Measurements from ENCODE around the gene FGL2. TPM values are rescaled to one million over a fixed set of nuclear protein-coding genes. Genes with fewer than 3 reads are reported as not detected.
"Not testable (repeated sequence)": the region's sequence is repeated elsewhere in the genome, so short reads cannot be mapped to it uniquely, and the experiment has no call there.

The FGL2 gene
- total and polyA plus RNA-seq, 2 of the 4 experiments (the other 2 are of a cell fraction): 0.32 to 1.3 TPM

GRCh38 chr7:77157034-77157433 lies 42.6 kb downstream of the FGL2 start:
- H2BK120ac ChIP-seq (ENCODE audit: low read depth, low read length); H2BK15ac ChIP-seq (ENCODE audit: low read depth, low read length); H3K9me1 ChIP-seq (ENCODE audit: insufficient read depth, low read length); intact Hi-C loops (cut with micrococcal nuclease); in situ Hi-C loops (cut with MboI; ENCODE audit: low sequenced_read_pairs); POLR2A ChIA-PET (ENCODE audit: unreplicated experiment); H3K27me3 ChIP-seq (ENCODE audit: control insufficient read depth, insufficient read depth, low read length); H3K23ac ChIP-seq (ENCODE audit: low read depth, low read length); H3K9ac ChIP-seq (ENCODE audit: low read depth, low read length); H4K5ac ChIP-seq (ENCODE audit: low read depth, low read length); H2AFZ ChIP-seq (replicated peaks; ENCODE audit: low read length, poor library complexity); H3K18ac ChIP-seq (ENCODE audit: low read depth, low read length); DNase-seq; H4K8ac ChIP-seq (ENCODE audit: low read depth in 2 of 2, low read length in 2 of 2); H2BK20ac ChIP-seq (ENCODE audit: low read depth, low read length); H3K14ac ChIP-seq (replicated peaks; ENCODE audit: low read depth, low read length); H3K4me2 ChIP-seq (ENCODE audit: low read depth, low read length); H2AK9ac ChIP-seq (replicated peaks; ENCODE audit: low read depth, low read length, poor library complexity); H3K79me1 ChIP-seq (ENCODE audit: low read depth in 1 of 2, low read length in 2 of 2); H3K4me3 ChIP-seq (ENCODE audit: insufficient read depth, low read depth, low read length); CTCF ChIA-PET; H2BK5ac ChIP-seq (ENCODE audit: low read depth, low read length, poor library complexity, severe bottlenecking); H3K4ac ChIP-seq (ENCODE audit: low read depth, low read length); H3K36me3 ChIP-seq (ENCODE audit: control insufficient read depth, insufficient read depth, low read length); H4K20me1 ChIP-seq (ENCODE audit: insufficient read depth, low read length); H3K9me3 ChIP-seq (ENCODE audit: control insufficient read depth, insufficient read depth, low read length); H2AK5ac ChIP-seq (ENCODE audit: low read depth, low read length); H4K91ac ChIP-seq (ENCODE audit: insufficient read depth, low read depth, low read length); BruUV-seq (replicated peaks); H3K27ac ChIP-seq (ENCODE audit: insufficient read depth, low read length); dilution Hi-C loops (cut with HindIII; ENCODE audit: low sequenced_read_pairs, unreplicated experiment); H3K56ac ChIP-seq (ENCODE audit: extremely low read depth, insufficient read depth, low read length): not testable (repeated sequence)
- ATAC-seq (ENCODE audit: low read depth): peak; percentile 51
- H3K4me1 ChIP-seq (ENCODE audit: control insufficient read depth, insufficient read depth, low read length): peaks cover 10% of the 10 kb centered on the region
- WGBS, 2 experiments (ENCODE audit: extremely low coverage in 2 of 2, insufficient read length in 1 of 2): no CpG with 5 or more reads among the region's 1 CpG

GRCh38 chr7:77155601-77156377 lies 43.8 kb downstream of the FGL2 start:
- H4K20me1 ChIP-seq (ENCODE audit: insufficient read depth, low read length); H3K9ac ChIP-seq (ENCODE audit: low read depth, low read length); H3K9me3 ChIP-seq (ENCODE audit: control insufficient read depth, insufficient read depth, low read length); intact Hi-C loops (cut with micrococcal nuclease); H3K4me3 ChIP-seq (ENCODE audit: insufficient read depth, low read depth, low read length); BruUV-seq (replicated peaks); H3K9me1 ChIP-seq (ENCODE audit: insufficient read depth, low read length); H3K27me3 ChIP-seq (ENCODE audit: control insufficient read depth, insufficient read depth, low read length); H3K14ac ChIP-seq (replicated peaks; ENCODE audit: low read depth, low read length); dilution Hi-C loops (cut with HindIII; ENCODE audit: low sequenced_read_pairs, unreplicated experiment); in situ Hi-C loops (cut with MboI; ENCODE audit: low sequenced_read_pairs); POLR2A ChIA-PET (ENCODE audit: unreplicated experiment); H2AK9ac ChIP-seq (replicated peaks; ENCODE audit: low read depth, low read length, poor library complexity); H2AK5ac ChIP-seq (ENCODE audit: low read depth, low read length); H3K56ac ChIP-seq (ENCODE audit: extremely low read depth, insufficient read depth, low read length); CTCF ChIA-PET; H3K36me3 ChIP-seq (ENCODE audit: control insufficient read depth, insufficient read depth, low read length); H3K79me1 ChIP-seq (ENCODE audit: low read depth in 1 of 2, low read length in 2 of 2); H2AFZ ChIP-seq (replicated peaks; ENCODE audit: low read length, poor library complexity): not testable (repeated sequence)
- Histone ChIP-seq H2BK120ac (ENCODE audit: low read depth, low read length) (peak overlapping the region; percentile 72; the same call in 1 of the 2 replicates), H3K4me1 (ENCODE audit: control insufficient read depth, insufficient read depth, low read length) (peaks cover 10% of the 10 kb centered on the region), H3K23ac (ENCODE audit: low read depth, low read length) (peak overlapping the region; percentile 5; the same call in 1 of the 2 replicates), H2BK5ac (ENCODE audit: low read depth, low read length, poor library complexity, severe bottlenecking) (peak overlapping the region; percentile 46), H4K5ac (ENCODE audit: low read depth, low read length) (peak overlapping the region; percentile 63), H3K27ac (ENCODE audit: insufficient read depth, low read length) (peak overlapping the region; percentile 85; the same call in 1 of the 2 replicates), H2BK20ac (ENCODE audit: low read depth, low read length) (peak overlapping the region; percentile 8; the same call in 1 of the 2 replicates), H3K4ac (ENCODE audit: low read depth, low read length) (peak overlapping the region; percentile 69), H4K91ac (ENCODE audit: insufficient read depth, low read depth, low read length) (peak overlapping the region; percentile 26; the same call in 1 of the 2 replicates), H4K8ac (ENCODE audit: low read depth in 2 of 2, low read length in 2 of 2) (peak overlapping the region in 1 of 2 experiments; percentile 53; a peak in 1 of 4 replicates), H3K18ac (ENCODE audit: low read depth, low read length) (peak overlapping the region; percentile 61), H3K4me2 (ENCODE audit: low read depth, low read length) (peak overlapping the region; percentile 45; the same call in 1 of the 2 replicates), H2BK15ac (ENCODE audit: low read depth, low read length) (peak overlapping the region; percentile 84; the same call in 1 of the 3 replicates)
- WGBS, 2 experiments (ENCODE audit: extremely low coverage in 2 of 2, insufficient read length in 1 of 2): no CpG with 5 or more reads among the region's 5 CpGs
- ATAC-seq (ENCODE audit: low read depth) (peak; percentile 76), DNase-seq (peak; percentile 61)

Measured in IMR-90 (cell line).